K562 (cell line): ENCODE data around the gene CREB3L2. TPM values are rescaled to one million over a fixed set of nuclear protein-coding genes. Genes with fewer than 3 reads are reported as not detected.

Source experiments
- CC2D1A ChIP-seq: fragments of 450-650 bp; IDR thresholded peaks from 2 replicates; pipeline ENCODE4 v1.6.1; 2017; ENCODE audit warnings: mild to moderate bottlenecking
- HSF4 ChIP-seq: fragments of 250-450 bp; sonication (Bioruptor Pico); IDR thresholded peaks from 2 replicates; pipeline ENCODE4 v2.1.2; 2022; ENCODE audit warnings: mild to moderate bottlenecking, moderate library complexity, borderline replicate concordance
- KLF6 ChIP-seq: fragments of 250-450 bp; sonication (Bioruptor Pico); IDR thresholded peaks from 2 replicates; pipeline ENCODE4 v1.4.0; 2020; ENCODE audit warnings: mild to moderate bottlenecking, moderate library complexity, borderline replicate concordance
- MEIS2 ChIP-seq: fragments of 450-650 bp; IDR thresholded peaks from 2 replicates; pipeline ENCODE4 v1.6.1; 2014; ENCODE audit warnings: mild to moderate bottlenecking; ENCODE audit not compliant: partially characterized antibody
- MXI1 ChIP-seq: IDR thresholded peaks from 2 replicates; pipeline ENCODE4 v1.6.1; 2011; ENCODE audit warnings: low read depth, mild to moderate bottlenecking, improper control_type of control experiment, low read length
- NFIX ChIP-seq: fragments of 250-450 bp; sonication (Bioruptor Pico); IDR thresholded peaks from 2 replicates; pipeline ENCODE4 v1.4.0; 2020; ENCODE audit warnings: low read depth, mild to moderate bottlenecking, moderate library complexity
- RAD21 ChIP-seq, 2 experiments: fragments of 250-450 bp in 1 of 2; fragments of 450-650 bp in 1 of 2; sonication (Bioruptor Pico) in 1 of 2; formaldehyde crosslinking in 1 of 2; IDR thresholded peaks in 1 of 2; conservative IDR thresholded peaks in 1 of 2; 2 replicates each; pipeline versions ENCODE4 v1.4.0 to v1.8.0; 2020 to 2022; ENCODE audit warnings: mild to moderate bottlenecking in 2 of 2, moderate library complexity in 1 of 2
- VEZF1 ChIP-seq: fragments of 200-800 bp; sonication (Bioruptor generic); IDR thresholded peaks from 2 replicates; pipeline ENCODE4 v1.6.1; 2017; ENCODE audit warnings: missing genetic modification characterization, missing compliant biosample characterization
- ZBTB43 ChIP-seq: sonication (generic); formaldehyde crosslinking; IDR thresholded peaks from 2 replicates; pipeline ENCODE4 v1.8.0; 2023; ENCODE audit warnings: mild to moderate bottlenecking, missing genetic modification reagents
- ZBTB5 ChIP-seq: fragments of 450-650 bp; IDR thresholded peaks from 2 replicates; pipeline ENCODE4 v1.6.1; 2017; ENCODE audit warnings: antibody characterized with exemption
- ZNF232 ChIP-seq: sonication (generic); formaldehyde crosslinking; IDR thresholded peaks from 2 replicates; pipeline ENCODE4 v1.8.0; 2022; ENCODE audit warnings: mild to moderate bottlenecking, missing genetic modification reagents
- ZNF785 ChIP-seq: fragments of 250-450 bp; sonication (Bioruptor Pico); IDR thresholded peaks from 2 replicates; pipeline ENCODE4 v1.4.0; 2020; ENCODE audit warnings: mild to moderate bottlenecking
- polyA plus RNA-seq, 8 experiments: library from polyadenylated mRNA; depleted of rRNA in 4 of 8; stranded (reverse) in 5 of 8; unstranded in 3 of 8; fragments of >200 nt; fragmentation: Nextera tagmentation in 2 of 8; fragmentation: Illumina TruSeq in 1 of 8; extraction: Ambion mirVana in 2 of 8; extraction: Trizol in 1 of 8; gene quantifications; 2 replicates each; pipeline versions ENCODE4 v1.2.1 to v1.2.3, GENCODE V29; 2011 to 2014; ENCODE audit warnings: inconsistent platforms in 1 of 8, missing spikeins in 1 of 8
- total RNA-seq, 7 experiments: library from RNA; depleted of rRNA in 6 of 7; stranded (reverse); fragments of >200 nt in 6 of 7; fragmentation: Illumina TruSeq in 2 of 7; extraction: Trizol in 2 of 7; gene quantifications; 2 replicates each; pipeline versions ENCODE4 v1.2.1 to v1.2.3, GENCODE V29; 2011 to 2021; ENCODE audit warnings: low replicate concordance in 1 of 7
- TF ChIP-seq, protein P1 (sequence below): fragments of 450-650 bp; IDR thresholded peaks from one replicate; pipeline ENCODE4 v1.6.1; 2018; ENCODE audit warnings: mild to moderate bottlenecking, moderate library complexity; ENCODE audit not compliant: partially characterized antibody
- TF ChIP-seq, protein P2 (sequence below): fragments of 250-450 bp; sonication (Bioruptor Pico); IDR thresholded peaks from 2 replicates; pipeline ENCODE4 v1.9.0; 2021; ENCODE audit warnings: mild to moderate bottlenecking
- TF ChIP-seq, protein P3 (sequence below): fragments of 200-800 bp; sonication (Bioruptor generic); IDR thresholded peaks from 2 replicates; pipeline ENCODE4 v1.6.1; 2016; ENCODE audit warnings: missing genetic modification characterization, missing compliant biosample characterization

CREB3L2 gene
- total and polyA plus RNA-seq, 9 of the 15 experiments (the other 6 are each of a cell fraction or from before 2014, with no cell fraction given): 7.1 to 45.6 (median 15.8) TPM

DNA sequence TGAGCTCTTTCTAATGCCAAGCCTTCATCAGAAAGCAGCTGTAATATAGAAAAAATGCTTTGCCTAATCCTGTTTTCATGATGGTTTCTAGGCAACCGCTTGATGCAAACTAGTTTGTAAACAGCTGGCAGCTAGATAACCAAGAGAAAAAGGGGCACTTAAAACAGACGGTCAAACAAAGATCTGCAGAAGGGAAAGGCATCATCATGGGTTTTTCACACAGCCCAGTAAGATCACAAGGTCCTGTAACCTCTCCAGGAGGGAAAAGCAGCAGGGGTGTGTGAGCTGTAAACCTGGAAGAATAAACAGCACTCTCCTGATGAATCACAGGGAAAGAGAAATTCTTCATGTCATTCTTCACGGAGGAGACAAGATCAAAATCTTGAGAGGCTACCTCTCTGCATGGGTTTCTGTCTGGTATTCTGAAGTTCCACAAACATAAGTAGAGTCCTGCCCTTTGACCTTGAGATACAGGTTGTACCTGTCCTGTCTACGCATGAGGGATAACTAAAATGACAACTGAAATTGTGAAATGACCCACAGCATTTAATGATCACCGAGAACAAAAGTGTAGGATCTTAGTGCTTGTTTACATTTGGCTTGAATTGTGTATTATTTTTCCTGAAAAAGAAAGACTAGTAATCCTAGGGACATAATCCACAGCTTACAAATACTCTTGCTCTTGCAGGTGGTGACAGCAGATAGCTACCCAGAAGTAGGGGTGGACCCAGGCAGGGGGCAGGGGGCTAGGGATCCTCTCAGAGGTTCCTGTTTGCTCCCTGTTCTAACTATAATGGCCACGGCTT lies 48.0 kb downstream of the CREB3L2 start (continued):
- TF ChIP-seq, protein P1, sequence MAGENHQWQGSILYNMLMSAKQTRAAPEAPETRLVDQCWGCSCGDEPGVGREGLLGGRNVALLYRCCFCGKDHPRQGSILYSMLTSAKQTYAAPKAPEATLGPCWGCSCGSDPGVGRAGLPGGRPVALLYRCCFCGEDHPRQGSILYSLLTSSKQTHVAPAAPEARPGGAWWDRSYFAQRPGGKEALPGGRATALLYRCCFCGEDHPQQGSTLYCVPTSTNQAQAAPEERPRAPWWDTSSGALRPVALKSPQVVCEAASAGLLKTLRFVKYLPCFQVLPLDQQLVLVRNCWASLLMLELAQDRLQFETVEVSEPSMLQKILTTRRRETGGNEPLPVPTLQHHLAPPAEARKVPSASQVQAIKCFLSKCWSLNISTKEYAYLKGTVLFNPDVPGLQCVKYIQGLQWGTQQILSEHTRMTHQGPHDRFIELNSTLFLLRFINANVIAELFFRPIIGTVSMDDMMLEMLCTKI: no peak
- TF ChIP-seq NFIX (CRISPR knock-in tag) (no peak), CC2D1A (no peak), MXI1 (no peak), KLF6 (no peak), RAD21 (CRISPR knock-in tag; conservative IDR thresholded peaks at IDR 0.05 in 1 of 2, IDR thresholded peaks at IDR 0.05 in 1 of 2) (no peak), MEIS2 (peak; percentile 60), HSF4 (CRISPR knock-in tag) (no peak), ZNF232 (no peak), ZNF785 (CRISPR knock-in tag) (no peak), VEZF1 (CRISPR knock-in tag) (no peak; the same call in 1 of the 2 replicates), ZBTB43 (CRISPR knock-in tag) (no peak), ZBTB5 (no peak)
- TF ChIP-seq, protein P2, sequence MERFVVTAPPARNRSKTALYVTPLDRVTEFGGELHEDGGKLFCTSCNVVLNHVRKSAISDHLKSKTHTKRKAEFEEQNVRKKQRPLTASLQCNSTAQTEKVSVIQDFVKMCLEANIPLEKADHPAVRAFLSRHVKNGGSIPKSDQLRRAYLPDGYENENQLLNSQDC: no peak
- TF ChIP-seq, protein P3, sequence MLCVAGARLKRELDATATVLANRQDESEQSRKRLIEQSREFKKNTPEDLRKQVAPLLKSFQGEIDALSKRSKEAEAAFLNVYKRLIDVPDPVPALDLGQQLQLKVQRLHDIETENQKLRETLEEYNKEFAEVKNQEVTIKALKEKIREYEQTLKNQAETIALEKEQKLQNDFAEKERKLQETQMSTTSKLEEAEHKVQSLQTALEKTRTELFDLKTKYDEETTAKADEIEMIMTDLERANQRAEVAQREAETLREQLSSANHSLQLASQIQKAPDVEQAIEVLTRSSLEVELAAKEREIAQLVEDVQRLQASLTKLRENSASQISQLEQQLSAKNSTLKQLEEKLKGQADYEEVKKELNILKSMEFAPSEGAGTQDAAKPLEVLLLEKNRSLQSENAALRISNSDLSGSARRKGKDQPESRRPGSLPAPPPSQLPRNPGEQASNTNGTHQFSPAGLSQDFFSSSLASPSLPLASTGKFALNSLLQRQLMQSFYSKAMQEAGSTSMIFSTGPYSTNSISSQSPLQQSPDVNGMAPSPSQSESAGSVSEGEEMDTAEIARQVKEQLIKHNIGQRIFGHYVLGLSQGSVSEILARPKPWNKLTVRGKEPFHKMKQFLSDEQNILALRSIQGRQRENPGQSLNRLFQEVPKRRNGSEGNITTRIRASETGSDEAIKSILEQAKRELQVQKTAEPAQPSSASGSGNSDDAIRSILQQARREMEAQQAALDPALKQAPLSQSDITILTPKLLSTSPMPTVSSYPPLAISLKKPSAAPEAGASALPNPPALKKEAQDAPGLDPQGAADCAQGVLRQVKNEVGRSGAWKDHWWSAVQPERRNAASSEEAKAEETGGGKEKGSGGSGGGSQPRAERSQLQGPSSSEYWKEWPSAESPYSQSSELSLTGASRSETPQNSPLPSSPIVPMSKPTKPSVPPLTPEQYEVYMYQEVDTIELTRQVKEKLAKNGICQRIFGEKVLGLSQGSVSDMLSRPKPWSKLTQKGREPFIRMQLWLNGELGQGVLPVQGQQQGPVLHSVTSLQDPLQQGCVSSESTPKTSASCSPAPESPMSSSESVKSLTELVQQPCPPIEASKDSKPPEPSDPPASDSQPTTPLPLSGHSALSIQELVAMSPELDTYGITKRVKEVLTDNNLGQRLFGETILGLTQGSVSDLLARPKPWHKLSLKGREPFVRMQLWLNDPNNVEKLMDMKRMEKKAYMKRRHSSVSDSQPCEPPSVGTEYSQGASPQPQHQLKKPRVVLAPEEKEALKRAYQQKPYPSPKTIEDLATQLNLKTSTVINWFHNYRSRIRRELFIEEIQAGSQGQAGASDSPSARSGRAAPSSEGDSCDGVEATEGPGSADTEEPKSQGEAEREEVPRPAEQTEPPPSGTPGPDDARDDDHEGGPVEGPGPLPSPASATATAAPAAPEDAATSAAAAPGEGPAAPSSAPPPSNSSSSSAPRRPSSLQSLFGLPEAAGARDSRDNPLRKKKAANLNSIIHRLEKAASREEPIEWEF: no peak
